Measurements from ENCODE around the gene TSPEAR. TPM values are rescaled to one million over a fixed set of nuclear protein-coding genes. Genes with fewer than 3 reads are reported as not detected.

Gene TSPEAR
- total RNA-seq, 1 experiment from 2014 or later, result 2.1 TPM

GRCh38 chr21:44736291-44737004, 25.1 kb upstream of the TSPEAR start:
- POLR2A ChIA-PET, result no interaction called here
- CTCF ChIA-PET, result interaction anchor here (1.6 kb wide), 1 partner anchor 12 kb away, joined by 7 read pairs; no protein-coding TSS in a partner anchor

More at GRCh38 chr21:44736291-44737004, 25.1 kb upstream of the TSPEAR start:
- Mint-ChIP-seq H3K4me3 (no peak overlapping the region), H3K4me1 (peaks cover 25% of the 10 kb centered on the region), H3K27me3 (ENCODE audit: low read depth) (peaks cover 22% of the 10 kb centered on the region), H3K27ac (no peak overlapping the region), H3K9me3 (peaks cover 49% of the 10 kb centered on the region), H3K36me3 (peaks cover 46% of the 10 kb centered on the region)
- no peak for DNase-seq (ENCODE audit: low spot score)
- TF ChIP-seq CTCF (IDR thresholded peaks at IDR 0.05) (no peak), TP53 (CRISPR knock-in tag; IDR thresholded peaks at IDR 0.05) (no peak), FOXP1 (CRISPR knock-in tag; IDR thresholded peaks at IDR 0.05; ENCODE audit: borderline replicate concordance) (no peak), ZNF532 (CRISPR knock-in tag; IDR thresholded peaks at IDR 0.05; ENCODE audit: borderline replicate concordance) (no peak), ZNF423 (CRISPR knock-in tag; IDR thresholded peaks at IDR 0.05) (no peak), KAT7 (CRISPR knock-in tag; IDR thresholded peaks at IDR 0.05; ENCODE audit: borderline replicate concordance) (no peak), PRDM15 (CRISPR knock-in tag; IDR thresholded peaks at IDR 0.05) (no peak), NFATC4 (CRISPR knock-in tag; IDR thresholded peaks at IDR 0.05) (no peak), ZBTB43 (CRISPR knock-in tag; IDR thresholded peaks at IDR 0.05) (no peak), ATF6 (CRISPR knock-in tag; IDR thresholded peaks at IDR 0.05) (no peak), RORB (CRISPR knock-in tag; IDR thresholded peaks at IDR 0.05) (no peak), EMX1 (CRISPR knock-in tag; IDR thresholded peaks at IDR 0.05) (no peak)
- TF ChIP-seq, protein P1, sequence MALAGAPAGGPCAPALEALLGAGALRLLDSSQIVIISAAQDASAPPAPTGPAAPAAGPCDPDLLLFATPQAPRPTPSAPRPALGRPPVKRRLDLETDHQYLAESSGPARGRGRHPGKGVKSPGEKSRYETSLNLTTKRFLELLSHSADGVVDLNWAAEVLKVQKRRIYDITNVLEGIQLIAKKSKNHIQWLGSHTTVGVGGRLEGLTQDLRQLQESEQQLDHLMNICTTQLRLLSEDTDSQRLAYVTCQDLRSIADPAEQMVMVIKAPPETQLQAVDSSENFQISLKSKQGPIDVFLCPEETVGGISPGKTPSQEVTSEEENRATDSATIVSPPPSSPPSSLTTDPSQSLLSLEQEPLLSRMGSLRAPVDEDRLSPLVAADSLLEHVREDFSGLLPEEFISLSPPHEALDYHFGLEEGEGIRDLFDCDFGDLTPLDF (CRISPR knock-in tag; IDR thresholded peaks at IDR 0.05), result no peak
- no peak for ATAC-seq
